ENCODE data around the gene AVPR2.

Gene AVPR2

DNA sequence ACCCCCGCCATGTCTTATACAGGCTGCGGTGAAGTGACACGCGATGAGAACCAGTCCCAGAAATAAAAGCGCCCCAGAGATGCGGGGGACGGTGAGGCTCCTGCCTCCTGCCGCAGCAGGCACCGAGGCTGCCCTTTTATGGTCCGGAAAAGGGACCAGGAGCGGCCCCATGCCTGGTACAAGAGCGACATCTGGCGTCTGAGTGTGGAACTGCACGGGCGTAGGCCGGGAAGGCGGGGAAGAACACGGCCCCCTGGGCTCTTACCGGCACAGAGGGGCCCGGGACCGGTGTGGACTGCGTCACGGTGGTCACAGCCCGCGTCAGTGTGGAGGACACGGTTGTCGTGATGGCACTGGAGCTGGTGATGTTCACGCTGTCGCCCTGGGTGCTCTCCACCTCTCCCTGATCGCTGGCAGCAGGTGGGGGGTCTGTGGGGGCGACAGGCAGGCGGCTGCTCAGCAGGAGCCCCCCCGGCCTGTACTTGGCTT, 48.9 kb downstream of the AVPR2 start:
- DNase-seq (ENCODE audit: low spot score) (no peak), ATAC-seq (ENCODE audit: low read depth) (0 out of 3 replicates have a peak, but pooled peaks have one; percentile 22)
- Histone ChIP-seq H3K9me3 (ENCODE audit: severe bottlenecking) (no peaks in the 10 kb centered on the region), H3K36me3 (ENCODE audit: low read depth) (peaks cover 61% of the 10 kb centered on the region), H3K4me3 (ENCODE audit: severe bottlenecking) (no peak overlapping the region), H3K27ac (ENCODE audit: poor library complexity, severe bottlenecking) (no peak overlapping the region), H3K27me3 (ENCODE audit: insufficient read depth, poor library complexity, severe bottlenecking) (no peaks in the 10 kb centered on the region), H3K4me1 (ENCODE audit: insufficient read depth, poor library complexity, severe bottlenecking) (no peaks in the 10 kb centered on the region)
- TF ChIP-seq CTCF (IDR thresholded peaks at IDR 0.05; ENCODE audit: poor library complexity, severe bottlenecking), result peak; percentile 54

- Histone ChIP-seq H3K9me3 (ENCODE audit: severe bottlenecking) (no peaks in the 10 kb centered on the region), H3K27ac (ENCODE audit: poor library complexity, severe bottlenecking) (no peak overlapping the region), H3K27me3 (ENCODE audit: insufficient read depth, poor library complexity, severe bottlenecking) (no peaks in the 10 kb centered on the region), H3K4me3 (ENCODE audit: severe bottlenecking) (no peak overlapping the region), H3K36me3 (ENCODE audit: low read depth) (peaks cover 63% of the 10 kb centered on the region), H3K4me1 (ENCODE audit: insufficient read depth, poor library complexity, severe bottlenecking) (no peaks in the 10 kb centered on the region)
- no peak for ATAC-seq (ENCODE audit: low read depth)
- peak; percentile 0 for TF ChIP-seq CTCF (IDR thresholded peaks at IDR 0.05; ENCODE audit: poor library complexity, severe bottlenecking)
- no peak for DNase-seq (ENCODE audit: low spot score)
Measured at GRCh38 chrX:153953892-153954557, 49.6 kb downstream of the AVPR2 start.

DNA sequence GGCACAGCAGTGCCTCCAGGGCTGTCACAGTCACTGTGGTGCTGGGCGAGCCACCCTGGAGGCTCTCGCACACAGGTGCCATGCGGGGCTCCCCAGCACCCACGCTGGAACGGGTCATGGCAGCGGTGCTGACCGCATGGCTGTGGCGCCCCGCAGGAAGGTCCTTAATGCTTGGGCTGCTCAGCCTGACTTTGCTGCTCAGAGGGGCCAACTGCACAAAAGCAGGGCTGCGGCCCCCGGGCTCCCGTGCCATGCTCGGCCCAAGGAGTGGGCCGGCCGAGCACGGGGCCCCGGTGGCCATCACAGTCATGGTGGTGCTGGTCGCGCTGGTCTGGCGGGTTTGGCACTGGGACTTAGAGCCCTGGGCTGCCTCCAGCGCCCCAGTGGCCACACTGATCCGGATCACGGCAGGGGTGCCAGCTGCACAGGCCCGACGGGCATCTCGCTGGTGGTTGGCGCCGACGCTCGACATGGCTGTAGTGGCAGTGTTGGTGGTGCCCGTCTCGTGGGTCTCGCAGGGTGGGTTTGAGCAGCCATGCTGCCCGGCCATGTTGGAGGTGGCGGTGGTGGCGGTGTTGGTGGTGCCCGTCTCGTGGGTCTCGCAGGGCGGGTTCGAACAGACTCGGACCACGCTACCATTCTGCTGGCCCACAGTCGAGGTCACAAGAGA, 50.2 kb downstream of the AVPR2 start:
- Histone ChIP-seq H3K4me1 (ENCODE audit: insufficient read depth, poor library complexity, severe bottlenecking) (no peaks in the 10 kb centered on the region), H3K36me3 (ENCODE audit: low read depth) (peaks cover 64% of the 10 kb centered on the region), H3K9me3 (ENCODE audit: severe bottlenecking) (no peaks in the 10 kb centered on the region), H3K4me3 (ENCODE audit: severe bottlenecking) (no peak overlapping the region), H3K27ac (ENCODE audit: poor library complexity, severe bottlenecking) (no peak overlapping the region), H3K27me3 (ENCODE audit: insufficient read depth, poor library complexity, severe bottlenecking) (no peaks in the 10 kb centered on the region)
- no peak for TF ChIP-seq CTCF (IDR thresholded peaks at IDR 0.05; ENCODE audit: poor library complexity, severe bottlenecking)
- DNase-seq (ENCODE audit: low spot score) (no peak), ATAC-seq (ENCODE audit: low read depth) (no peak)

DNA sequence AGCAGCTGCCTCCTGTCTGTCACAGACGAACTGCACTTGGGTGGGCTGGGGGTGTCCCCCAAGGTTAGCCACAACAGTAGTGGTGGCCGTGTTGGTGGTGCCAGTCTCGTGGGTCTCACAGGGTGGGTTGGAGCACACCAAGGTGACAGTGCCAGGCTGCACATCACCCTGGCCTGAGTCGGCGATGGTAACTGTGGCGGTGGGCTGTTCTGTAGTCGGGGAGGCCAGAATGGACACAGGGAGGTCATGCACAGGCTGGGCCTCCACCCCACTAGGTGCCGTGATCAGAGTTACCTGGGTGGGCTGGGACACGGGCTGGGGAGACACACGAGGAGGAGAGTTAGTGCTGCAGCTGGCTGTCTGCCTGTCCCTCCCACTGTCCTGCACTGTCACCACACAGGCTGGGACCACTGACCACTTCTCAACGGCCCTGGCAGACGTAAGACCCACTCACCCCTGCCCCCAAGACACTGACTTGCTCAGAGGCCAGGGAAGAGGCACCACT, 50.8 kb downstream of the AVPR2 start:
- Histone ChIP-seq H3K4me1 (ENCODE audit: insufficient read depth, poor library complexity, severe bottlenecking) (no peaks in the 10 kb centered on the region), H3K27ac (ENCODE audit: poor library complexity, severe bottlenecking) (no peak overlapping the region), H3K27me3 (ENCODE audit: insufficient read depth, poor library complexity, severe bottlenecking) (no peaks in the 10 kb centered on the region), H3K4me3 (ENCODE audit: severe bottlenecking) (no peak overlapping the region), H3K36me3 (ENCODE audit: low read depth) (peaks cover 62% of the 10 kb centered on the region), H3K9me3 (ENCODE audit: severe bottlenecking) (no peaks in the 10 kb centered on the region)
- ATAC-seq (ENCODE audit: low read depth), result no peak
- no peak for DNase-seq (ENCODE audit: low spot score)
- TF ChIP-seq CTCF (IDR thresholded peaks at IDR 0.05; ENCODE audit: poor library complexity, severe bottlenecking), result no peak

All from RWPE2 (cell line).